ENCODE measurements around the gene CCDC50.

Gene CCDC50

GRCh38 chr3:191328962-191329653, at the start of gene CCDC50:
TSS of gene CCDC50 (plus strand) at chr3:191329394. CDS start at chr3:191329675, 281 bp downstream.
- DNase-seq = peak; percentile 70

DNA sequence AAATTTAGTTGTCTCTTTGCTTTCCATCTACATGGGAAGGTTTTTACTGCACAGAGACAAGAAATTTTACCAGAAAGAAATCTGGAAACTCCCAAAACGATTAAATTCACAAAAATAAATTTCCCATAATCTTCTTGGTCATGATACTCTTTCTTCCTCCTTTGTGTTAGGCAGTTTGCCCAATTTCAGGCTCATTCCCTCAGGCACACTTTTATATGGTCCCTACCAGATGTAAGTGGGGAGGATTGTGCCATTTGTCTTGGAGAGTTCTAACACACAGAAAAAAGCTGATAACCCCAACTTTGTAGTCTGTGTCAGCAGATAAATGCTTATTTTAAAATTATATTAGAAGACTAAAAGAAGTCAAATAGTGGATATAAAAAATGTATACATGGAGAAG, 49.1 kb upstream of the CCDC50 start:
- DNase-seq = no peak

- DNase-seq = no peak
Observed at GRCh38 chr3:191280882-191281281, 48.3 kb upstream of the CCDC50 start.

- no peak for DNase-seq
Observed at GRCh38 chr3:191282251-191283185, 46.7 kb upstream of the CCDC50 start.

DNA sequence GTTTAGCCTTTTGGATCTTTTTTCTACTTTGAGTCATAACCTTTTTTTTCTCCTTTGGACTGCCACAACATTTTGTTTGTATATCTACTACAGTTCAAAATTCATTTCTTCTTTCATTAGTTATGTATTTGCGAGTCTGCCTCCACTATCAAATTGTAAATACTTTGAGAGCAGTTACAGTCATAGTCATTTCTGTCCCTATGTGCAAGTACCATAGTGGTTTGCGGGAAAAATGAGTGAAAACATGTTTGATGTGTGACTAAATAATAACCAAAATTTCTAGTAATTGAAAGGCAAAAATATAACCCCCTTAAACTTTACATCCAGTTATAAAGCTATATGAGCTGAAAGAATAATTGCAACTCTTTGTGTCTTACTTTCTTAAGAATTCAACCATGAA, 45.8 kb upstream of the CCDC50 start:
- no peak for DNase-seq

- no peak for DNase-seq
Observed at GRCh38 chr3:191290311-191291025, 38.7 kb upstream of the CCDC50 start.

DNA sequence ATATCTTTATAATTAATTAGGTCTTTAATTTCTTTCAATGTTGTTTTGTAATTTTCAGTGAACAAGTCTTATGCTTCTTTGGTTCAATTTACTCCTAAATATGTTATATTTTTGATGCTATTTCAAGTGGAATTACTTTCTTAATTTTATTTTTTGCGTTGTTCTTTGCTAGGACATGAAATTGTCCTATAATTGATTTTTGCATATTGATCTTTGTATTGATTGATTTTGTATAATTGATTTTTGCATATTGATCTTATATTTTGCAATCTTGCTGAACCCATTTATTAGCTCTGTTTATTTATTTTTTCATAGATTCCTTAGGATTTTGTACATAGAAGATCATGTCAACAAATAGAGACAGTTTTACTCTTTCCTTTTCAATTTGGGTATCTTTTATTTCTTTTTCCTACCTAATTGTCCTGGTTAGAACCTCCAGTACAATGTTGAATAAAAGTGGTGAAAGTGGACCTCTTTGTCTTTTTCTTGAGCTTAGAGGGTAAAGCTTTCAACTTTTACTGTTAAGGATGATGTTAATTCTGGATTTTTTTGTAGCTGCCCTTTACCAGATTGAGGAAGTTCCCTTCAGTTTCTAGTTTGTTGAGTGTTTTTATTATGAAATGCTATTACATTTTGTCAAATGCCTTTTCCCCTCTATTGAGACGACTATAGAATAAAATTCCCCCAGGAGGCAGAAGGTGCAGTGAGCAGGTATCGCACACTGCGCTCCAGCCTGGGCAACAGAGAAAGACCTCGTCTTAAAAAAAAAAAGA, 36.8 kb upstream of the CCDC50 start:
- DNase-seq = no peak

DNA sequence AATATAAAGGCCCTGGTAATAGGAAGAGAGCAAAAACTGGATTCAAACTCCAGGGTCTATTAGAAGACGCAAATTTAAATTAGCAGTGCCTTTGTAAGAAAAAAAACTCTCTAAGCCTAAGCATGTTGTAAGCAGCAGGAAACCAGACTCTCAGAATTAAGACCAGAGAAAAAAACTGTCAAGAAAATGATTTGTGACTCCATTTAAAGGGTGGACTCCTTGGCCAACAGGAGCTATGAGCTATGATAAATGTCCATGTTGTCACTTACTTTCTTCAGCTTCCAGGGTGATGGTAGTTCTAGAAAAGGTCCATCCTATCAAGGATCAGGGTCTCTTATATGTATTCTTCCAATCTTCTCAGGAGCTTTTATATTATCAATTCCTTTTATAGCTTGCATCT, 34.9 kb upstream of the CCDC50 start:
- DNase-seq = no peak

- DNase-seq = no peak
Observed at GRCh38 chr3:191296041-191296541, 33.1 kb upstream of the CCDC50 start.

GRCh38 chr3:191298846-191299245, 30.3 kb upstream of the CCDC50 start:
- peak; percentile 33 for DNase-seq

- DNase-seq = no peak
Observed at GRCh38 chr3:191300422-191300821, 28.8 kb upstream of the CCDC50 start.

GRCh38 chr3:191301017-191301416, 28.2 kb upstream of the CCDC50 start:
- peak; percentile 38 for DNase-seq

- DNase-seq = no peak
Observed at GRCh38 chr3:191301782-191302411, 27.3 kb upstream of the CCDC50 start.

- DNase-seq = no peak
Observed at GRCh38 chr3:191302451-191302850, 26.7 kb upstream of the CCDC50 start.

- no peak for DNase-seq
Observed at GRCh38 chr3:191303596-191303995, 25.6 kb upstream of the CCDC50 start.

- DNase-seq = no peak
Observed at GRCh38 chr3:191306428-191306827, 22.8 kb upstream of the CCDC50 start.

- DNase-seq = no peak
Observed at GRCh38 chr3:191307341-191307740, 21.9 kb upstream of the CCDC50 start.

- no peak for DNase-seq
Observed at GRCh38 chr3:191313296-191313695, 15.9 kb upstream of the CCDC50 start.

- DNase-seq = no peak
Observed at GRCh38 chr3:191314109-191314728, 15.0 kb upstream of the CCDC50 start.

DNA sequence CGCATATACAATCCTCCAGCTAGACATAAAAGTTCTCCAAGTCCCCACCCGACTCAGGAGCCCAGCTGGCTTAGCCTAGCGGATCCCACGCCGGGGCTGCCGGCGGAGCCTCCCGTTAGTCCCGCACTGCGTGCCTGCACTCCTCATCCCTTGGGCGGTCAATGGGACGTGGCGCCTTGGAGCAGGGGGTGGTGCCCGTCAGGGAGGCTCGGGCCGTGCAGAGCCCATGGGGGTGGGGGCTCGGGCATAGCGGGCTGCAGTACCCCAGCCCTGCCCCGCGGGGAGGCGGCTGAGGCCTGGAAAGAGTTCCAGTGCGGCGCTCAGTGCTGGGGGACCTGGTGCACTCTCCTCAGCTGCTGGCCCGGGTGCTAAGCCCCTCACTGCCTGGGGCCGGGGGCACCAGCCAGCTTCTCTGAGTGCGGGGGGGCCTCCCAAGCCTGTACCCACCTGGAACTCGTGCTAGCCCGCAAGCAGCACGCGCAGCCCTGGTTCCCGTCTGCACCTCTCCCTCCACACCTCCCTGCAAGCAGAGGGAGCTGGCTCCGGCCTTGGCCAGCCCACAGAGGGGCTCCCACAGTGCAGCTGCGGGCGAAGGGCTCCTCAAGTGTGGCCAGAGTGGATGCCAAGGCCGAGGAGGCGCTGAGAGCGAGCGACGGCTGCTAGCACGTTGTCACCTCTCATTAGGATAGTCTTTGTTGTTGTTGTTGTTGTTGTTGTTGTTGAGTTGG, 12.2 kb upstream of the CCDC50 start:
- DNase-seq = no peak

GRCh38 chr3:191320316-191320715, 8.9 kb upstream of the CCDC50 start:
- no peak for DNase-seq

Data from NCI-H526 treated with DMSO at 0.1 percent for 48 hours (cell line).